HEK293 (cell line): ENCODE data around the gene DIS3L2.

Experiments used
- HOXC10 ChIP-seq: sonication (generic); formaldehyde crosslinking; IDR thresholded peaks from 2 replicates; pipeline ENCODE4 v1.8.1; 2023; ENCODE audit warnings: mild to moderate bottlenecking, missing genetic modification reagents
- MYNN ChIP-seq: fragments of 450-650 bp; formaldehyde crosslinking; IDR thresholded peaks from 2 replicates; pipeline ENCODE4 v1.5.1; 2016; ENCODE audit warnings: missing biosample characterization, missing genetic modification characterization, borderline replicate concordance
- SP2 ChIP-seq: fragments of 450-650 bp; formaldehyde crosslinking; IDR thresholded peaks from 2 replicates; pipeline ENCODE4 v1.5.1; 2016; ENCODE audit warnings: missing biosample characterization, missing genetic modification characterization
- ZBTB1 ChIP-seq: fragments of 450-650 bp; formaldehyde crosslinking; IDR thresholded peaks from 2 replicates; pipeline ENCODE4 v1.5.1; 2016; ENCODE audit warnings: missing biosample characterization, missing genetic modification characterization
- ZNF133 ChIP-seq: fragments of 450-650 bp; formaldehyde crosslinking; IDR thresholded peaks from 2 replicates; pipeline ENCODE4 v1.5.1; 2016; ENCODE audit warnings: missing biosample characterization, missing genetic modification characterization
- ZNF473 ChIP-seq: fragments of 450-650 bp; formaldehyde crosslinking; IDR thresholded peaks from 2 replicates; pipeline ENCODE4 v1.5.1; 2017; ENCODE audit warnings: missing biosample characterization, missing genetic modification characterization
- ZNF596 ChIP-seq: fragments of 450-650 bp; IDR thresholded peaks from 2 replicates; pipeline ENCODE4 v1.5.0; 2018; ENCODE audit warnings: missing biosample characterization, mild to moderate bottlenecking, missing genetic modification characterization, moderate library complexity
- ZNF776 ChIP-seq: fragments of 450-650 bp; formaldehyde crosslinking; IDR thresholded peaks from 2 replicates; pipeline ENCODE4 v1.5.0; 2017; ENCODE audit warnings: missing biosample characterization, missing genetic modification characterization, borderline replicate concordance
- TF ChIP-seq, protein P1 (sequence below): fragments of 450-650 bp; formaldehyde crosslinking; IDR thresholded peaks from 2 replicates; pipeline ENCODE4 v1.5.1; 2016; ENCODE audit warnings: missing biosample characterization, missing genetic modification characterization

DNA sequence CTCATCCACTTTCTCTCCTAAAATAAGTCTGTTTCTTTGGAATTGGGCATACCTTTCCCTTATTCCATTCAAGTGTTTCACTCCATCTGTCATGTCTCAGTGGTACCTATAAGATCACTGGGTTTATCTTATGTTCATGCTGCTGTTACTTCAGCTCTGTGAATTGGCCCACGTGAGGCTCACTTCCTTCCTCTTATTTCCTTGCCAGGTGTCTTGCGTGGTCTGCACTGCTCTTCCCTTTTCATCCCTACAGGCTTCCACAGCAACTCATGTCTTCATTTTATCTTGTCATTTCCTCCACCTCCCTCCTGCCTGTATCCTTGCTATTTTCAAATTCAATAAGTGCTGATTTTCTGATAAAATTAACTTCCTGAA lies 258.0 kb downstream of the DIS3L2 start:
- TF ChIP-seq SP2 (tag by site-specific recombination) (no peak), ZNF776 (tag by site-specific recombination) (no peak), ZNF473 (tag by site-specific recombination) (no peak), ZNF133 (tag by site-specific recombination) (no peak), ZBTB1 (tag by site-specific recombination) (no peak), ZNF596 (tag by site-specific recombination) (no peak), MYNN (tag by site-specific recombination) (no peak), HOXC10 (CRISPR knock-in tag) (no peak)
- TF ChIP-seq, protein P1, sequence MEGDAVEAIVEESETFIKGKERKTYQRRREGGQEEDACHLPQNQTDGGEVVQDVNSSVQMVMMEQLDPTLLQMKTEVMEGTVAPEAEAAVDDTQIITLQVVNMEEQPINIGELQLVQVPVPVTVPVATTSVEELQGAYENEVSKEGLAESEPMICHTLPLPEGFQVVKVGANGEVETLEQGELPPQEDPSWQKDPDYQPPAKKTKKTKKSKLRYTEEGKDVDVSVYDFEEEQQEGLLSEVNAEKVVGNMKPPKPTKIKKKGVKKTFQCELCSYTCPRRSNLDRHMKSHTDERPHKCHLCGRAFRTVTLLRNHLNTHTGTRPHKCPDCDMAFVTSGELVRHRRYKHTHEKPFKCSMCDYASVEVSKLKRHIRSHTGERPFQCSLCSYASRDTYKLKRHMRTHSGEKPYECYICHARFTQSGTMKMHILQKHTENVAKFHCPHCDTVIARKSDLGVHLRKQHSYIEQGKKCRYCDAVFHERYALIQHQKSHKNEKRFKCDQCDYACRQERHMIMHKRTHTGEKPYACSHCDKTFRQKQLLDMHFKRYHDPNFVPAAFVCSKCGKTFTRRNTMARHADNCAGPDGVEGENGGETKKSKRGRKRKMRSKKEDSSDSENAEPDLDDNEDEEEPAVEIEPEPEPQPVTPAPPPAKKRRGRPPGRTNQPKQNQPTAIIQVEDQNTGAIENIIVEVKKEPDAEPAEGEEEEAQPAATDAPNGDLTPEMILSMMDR = no peak
